HEK293 (cell line): Measurements from ENCODE around the gene SMYD1.

ENCODE experiments used
- CTCF ChIA-PET: fragments of 350-600 bp; formaldehyde crosslinking; extraction: SDS; loops from one replicate; lab custom pipeline; 2021; ENCODE audit warnings: antibody characterized with exemption; lab: Yijun Ruan, JAX
- POLR2A ChIA-PET: fragments of 300-600 bp; formaldehyde crosslinking; extraction: SDS; loops from one replicate; lab custom pipeline; 2020; ENCODE audit warnings: antibody characterized with exemption, inconsistent platforms; lab: Yijun Ruan, JAX
- H3K27ac ChIP-seq: fragments of 200-500 bp; sonication (Bioruptor generic); 2 replicates; pipeline ENCODE4 v1.5.1; 2014; ENCODE audit warnings: low read depth, low read length, control low read depth, inconsistent platforms; ENCODE audit errors: extremely low read depth
- H3K36me3 ChIP-seq, 2 experiments: fragments of 200-500 bp in 1 of 2; sonication (Bioruptor generic) in 1 of 2; 1 replicate in 1 of 2; 2 replicates in 1 of 2; pipeline ENCODE4 v1.5.1; 2014 to 2017; ENCODE audit warnings: inconsistent platforms in 2 of 2, low read length in 2 of 2; ENCODE audit not compliant: control insufficient read depth in 2 of 2, insufficient read depth in 1 of 2
- H3K4me1 ChIP-seq: fragments of 200-500 bp; sonication (Bioruptor generic); 2 replicates; pipeline ENCODE4 v1.5.1; 2014; ENCODE audit warnings: mild to moderate bottlenecking, low read length, inconsistent platforms; ENCODE audit not compliant: control insufficient read depth, insufficient read depth
- H3K4me3 ChIP-seq: 2 replicates; pipeline ENCODE4 v1.5.1; 2011; ENCODE audit warnings: low read depth, mild to moderate bottlenecking, control low read depth, low read length, moderate library complexity
- H3K9me3 ChIP-seq: fragments of 200-500 bp; sonication (Bioruptor generic); 2 replicates; pipeline ENCODE4 v1.5.1; 2014; ENCODE audit warnings: low read depth, low read length, inconsistent platforms; ENCODE audit not compliant: control insufficient read depth, insufficient read depth
- BCL11B ChIP-seq: fragments of 450-650 bp; formaldehyde crosslinking; IDR thresholded peaks from 2 replicates; pipeline ENCODE4 v1.5.1; 2016; ENCODE audit warnings: low read depth, missing biosample characterization, missing genetic modification characterization
- EGR2 ChIP-seq: fragments of 450-650 bp; formaldehyde crosslinking; IDR thresholded peaks from 2 replicates; pipeline ENCODE4 v1.5.1; 2016; ENCODE audit warnings: low read depth, missing biosample characterization, missing genetic modification characterization
- ELK4 ChIP-seq: IDR thresholded peaks from 2 replicates; pipeline ENCODE4 v1.6.1; 2011; ENCODE audit warnings: mild to moderate bottlenecking, low read depth, low read length, borderline replicate concordance
- OSR2 ChIP-seq: fragments of 450-650 bp; formaldehyde crosslinking; IDR thresholded peaks from 2 replicates; pipeline ENCODE4 v1.5.1; 2016; ENCODE audit warnings: missing biosample characterization, missing genetic modification characterization
- TSHZ1 ChIP-seq: fragments of 450-650 bp; formaldehyde crosslinking; IDR thresholded peaks from 2 replicates; pipeline ENCODE4 v1.5.1; 2016; ENCODE audit warnings: missing biosample characterization, missing genetic modification characterization, borderline replicate concordance
- ZBTB11 ChIP-seq: fragments of 450-650 bp; formaldehyde crosslinking; conservative IDR thresholded peaks from 2 replicates; pipeline ENCODE4 v1.5.1; 2016; ENCODE audit warnings: low read depth, missing biosample characterization, missing genetic modification characterization
- ZBTB21 ChIP-seq: fragments of 450-650 bp; formaldehyde crosslinking; IDR thresholded peaks from 2 replicates; pipeline ENCODE4 v1.5.1; 2017; ENCODE audit warnings: missing biosample characterization, missing genetic modification characterization
- ZBTB44 ChIP-seq: fragments of 450-650 bp; IDR thresholded peaks from 2 replicates; pipeline ENCODE4 v1.5.1; 2018; ENCODE audit warnings: missing biosample characterization, mild to moderate bottlenecking, missing genetic modification characterization
- ZEB2 ChIP-seq: fragments of 450-650 bp; formaldehyde crosslinking; IDR thresholded peaks from 2 replicates; pipeline ENCODE4 v1.5.1; 2016; ENCODE audit warnings: missing biosample characterization, missing genetic modification characterization
- ZFP37 ChIP-seq: fragments of 450-650 bp; formaldehyde crosslinking; IDR thresholded peaks from 2 replicates; pipeline ENCODE4 v1.5.1; 2016; ENCODE audit warnings: missing biosample characterization, missing genetic modification characterization
- ZIC2 ChIP-seq: fragments of 450-650 bp; formaldehyde crosslinking; IDR thresholded peaks from 2 replicates; pipeline ENCODE4 v1.5.1; 2016; ENCODE audit warnings: missing biosample characterization, missing genetic modification characterization
- ZNF132 ChIP-seq: fragments of 450-650 bp; formaldehyde crosslinking; IDR thresholded peaks from 2 replicates; pipeline ENCODE4 v1.5.1; 2017; ENCODE audit warnings: missing biosample characterization, missing genetic modification characterization, borderline replicate concordance
- ZNF18 ChIP-seq: fragments of 450-650 bp; formaldehyde crosslinking; IDR thresholded peaks from 2 replicates; pipeline ENCODE4 v1.5.1; 2016; ENCODE audit warnings: missing biosample characterization, missing genetic modification characterization
- ZNF211 ChIP-seq: fragments of 450-650 bp; formaldehyde crosslinking; IDR thresholded peaks from 2 replicates; pipeline ENCODE4 v1.5.1; 2016; ENCODE audit warnings: low read depth, missing biosample characterization, missing genetic modification characterization
- ZNF24 ChIP-seq: fragments of 450-650 bp; formaldehyde crosslinking; IDR thresholded peaks from 2 replicates; pipeline ENCODE4 v1.5.1; 2016; ENCODE audit warnings: missing biosample characterization, missing genetic modification characterization
- ZNF26 ChIP-seq: fragments of 450-650 bp; formaldehyde crosslinking; IDR thresholded peaks from 2 replicates; pipeline ENCODE4 v1.5.1; 2016; ENCODE audit warnings: missing biosample characterization, missing genetic modification characterization
- ZNF501 ChIP-seq: fragments of 450-650 bp; formaldehyde crosslinking; IDR thresholded peaks from 2 replicates; pipeline ENCODE4 v1.5.1; 2016; ENCODE audit warnings: missing biosample characterization, missing genetic modification characterization
- ZNF530 ChIP-seq: fragments of 450-650 bp; formaldehyde crosslinking; IDR thresholded peaks from 2 replicates; pipeline ENCODE4 v1.5.1; 2016; ENCODE audit warnings: low read depth, missing biosample characterization, missing genetic modification characterization

The SMYD1 gene

GRCh38 chr2:88114889-88115288 is 47.3 kb downstream of the SMYD1 start:
- no peak for TF ChIP-seq ZNF18 (tag by site-specific recombination)
- no peak for TF ChIP-seq ZNF501
- TF ChIP-seq ZBTB44 (tag by site-specific recombination) = no peak
- TF ChIP-seq ZBTB21 (tag by site-specific recombination) = no peak
- TF ChIP-seq ZEB2 (tag by site-specific recombination) = no peak
- H3K4me1 ChIP-seq = no peaks in the 10 kb centered on the region
- H3K27ac ChIP-seq = no peak overlapping the region
- H3K9me3 ChIP-seq = no peaks in the 10 kb centered on the region
- POLR2A ChIA-PET = no interaction called here
- no peaks in the 10 kb centered on the region for H3K36me3 ChIP-seq
- H3K4me3 ChIP-seq = no peak overlapping the region
- CTCF ChIA-PET = no interaction called here

- POLR2A ChIA-PET = no interaction called here
These were observed 48.3 kb downstream of the SMYD1 start for GRCh38 chr2:88115825-88116518.

More at GRCh38 chr2:88115825-88116518, 48.3 kb downstream of the SMYD1 start:
- CTCF ChIA-PET = interaction anchor here (0.5 kb wide), 1 partner anchor 68 kb away, joined by 3 read pairs; no protein-coding TSS in a partner anchor
- Histone ChIP-seq H3K36me3 (no peaks in the 10 kb centered on the region), H3K4me1 (no peaks in the 10 kb centered on the region), H3K4me3 (no peak overlapping the region)
- no peak for TF ChIP-seq EGR2 (tag by site-specific recombination)
- TF ChIP-seq ZNF24 = no peak
- TF ChIP-seq ZBTB11 (tag by site-specific recombination) = no peak
- TF ChIP-seq ZNF132 = no peak
- TF ChIP-seq ZIC2 (tag by site-specific recombination) = no peak
- no peak for TF ChIP-seq ZNF26
- no peak for TF ChIP-seq TSHZ1
- no peak for TF ChIP-seq OSR2 (tag by site-specific recombination)
- TF ChIP-seq ZNF530 = no peak
- no peak for TF ChIP-seq BCL11B (tag by site-specific recombination)
- no peak for TF ChIP-seq ELK4
- TF ChIP-seq ZFP37 = no peak
- TF ChIP-seq ZNF211 (tag by site-specific recombination) = no peak
- TF ChIP-seq ZNF18 (tag by site-specific recombination) = no peak
- TF ChIP-seq, all 188 proteins: peak for 0
- Histone ChIP-seq H3K27ac (no peak overlapping the region), H3K9me3 (no peaks in the 10 kb centered on the region)
